GM20431 (cell line): ENCODE results near the gene DNAH7.

Experiments used
- in situ Hi-C: fragments of 300-500 bp; cut with MseI, MboI; formaldehyde crosslinking; loops from one replicate; pipeline ENCODE4 v1.15.0; 2020; ENCODE audit warnings: low sequenced_read_pairs; ENCODE audit not compliant: unreplicated experiment

The DNAH7 gene

DNA sequence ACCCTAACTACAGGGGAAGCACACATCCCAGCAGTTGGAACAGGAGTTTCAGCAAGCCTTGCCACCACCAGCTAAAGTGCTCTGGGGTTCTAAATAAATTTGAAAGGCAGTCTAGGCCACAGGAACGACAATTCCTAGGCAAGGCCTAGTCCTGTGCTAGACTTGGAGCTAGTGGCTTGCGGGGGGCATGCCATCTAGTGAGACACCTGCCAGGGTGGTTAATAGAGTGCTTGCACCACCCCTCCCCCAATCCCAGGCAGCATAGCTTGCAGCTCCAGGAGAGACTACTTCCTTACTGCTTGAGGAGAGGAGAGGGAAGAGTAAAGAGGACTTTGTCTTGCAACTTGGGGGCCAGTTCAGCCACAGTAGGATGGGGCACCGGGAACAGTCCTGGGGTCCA, 309.8 kb downstream of the DNAH7 start:
- in situ Hi-C loops, result no loop called here

DNA sequence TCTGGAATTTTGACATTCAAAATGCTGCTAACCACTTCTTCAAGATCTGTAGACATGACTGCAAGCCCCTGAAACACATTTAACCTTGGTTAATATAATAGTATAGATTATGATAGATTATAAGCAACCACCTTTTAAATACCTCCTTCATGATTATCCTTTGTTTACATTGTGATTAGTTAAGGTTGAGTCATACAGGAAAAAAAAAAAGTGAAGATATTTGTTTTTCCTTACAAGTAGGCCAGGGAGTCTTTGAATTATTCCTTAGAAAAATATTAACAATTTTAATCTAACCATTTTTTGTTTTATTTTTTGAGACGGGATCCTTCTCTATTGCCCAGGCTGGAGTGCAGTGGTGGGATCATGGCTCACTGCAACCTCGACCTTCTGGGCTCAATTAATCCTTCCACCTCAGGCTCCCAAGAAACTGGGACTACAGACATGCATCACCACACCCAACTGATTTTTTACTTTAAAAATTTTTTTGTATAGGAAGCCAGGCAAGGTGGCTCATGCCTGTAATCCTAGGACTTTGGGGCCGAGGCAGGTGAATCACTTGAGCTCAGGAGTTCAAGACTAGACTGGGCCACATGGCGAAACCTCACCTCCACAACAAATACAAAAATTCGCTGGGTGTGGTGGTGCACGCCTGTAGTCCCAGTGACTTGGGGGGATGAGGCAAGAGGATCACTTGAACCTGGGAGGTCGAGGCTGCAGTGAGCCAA, 312.3 kb downstream of the DNAH7 start:
- in situ Hi-C loops, result no loop called here

DNA sequence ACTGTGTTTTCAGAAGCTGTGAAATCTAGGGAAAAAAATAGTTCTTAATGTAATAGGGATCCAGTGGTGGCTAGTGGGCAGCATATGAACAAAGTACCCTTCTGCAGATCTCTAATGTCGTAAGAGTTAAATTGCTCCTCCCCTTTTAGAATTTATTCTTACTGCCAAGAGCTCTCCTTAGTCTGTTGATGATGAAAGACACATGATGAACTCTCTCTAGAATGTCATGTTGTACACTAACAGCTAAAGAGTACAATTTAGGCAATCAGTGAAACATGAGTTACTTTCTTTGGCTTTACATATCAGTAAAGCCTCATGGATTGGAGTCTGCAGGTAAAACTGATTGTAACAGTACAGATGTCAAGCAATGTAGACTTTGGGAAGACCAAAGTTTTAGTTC, 327.4 kb downstream of the DNAH7 start:
- in situ Hi-C loops, result no loop called here

DNA sequence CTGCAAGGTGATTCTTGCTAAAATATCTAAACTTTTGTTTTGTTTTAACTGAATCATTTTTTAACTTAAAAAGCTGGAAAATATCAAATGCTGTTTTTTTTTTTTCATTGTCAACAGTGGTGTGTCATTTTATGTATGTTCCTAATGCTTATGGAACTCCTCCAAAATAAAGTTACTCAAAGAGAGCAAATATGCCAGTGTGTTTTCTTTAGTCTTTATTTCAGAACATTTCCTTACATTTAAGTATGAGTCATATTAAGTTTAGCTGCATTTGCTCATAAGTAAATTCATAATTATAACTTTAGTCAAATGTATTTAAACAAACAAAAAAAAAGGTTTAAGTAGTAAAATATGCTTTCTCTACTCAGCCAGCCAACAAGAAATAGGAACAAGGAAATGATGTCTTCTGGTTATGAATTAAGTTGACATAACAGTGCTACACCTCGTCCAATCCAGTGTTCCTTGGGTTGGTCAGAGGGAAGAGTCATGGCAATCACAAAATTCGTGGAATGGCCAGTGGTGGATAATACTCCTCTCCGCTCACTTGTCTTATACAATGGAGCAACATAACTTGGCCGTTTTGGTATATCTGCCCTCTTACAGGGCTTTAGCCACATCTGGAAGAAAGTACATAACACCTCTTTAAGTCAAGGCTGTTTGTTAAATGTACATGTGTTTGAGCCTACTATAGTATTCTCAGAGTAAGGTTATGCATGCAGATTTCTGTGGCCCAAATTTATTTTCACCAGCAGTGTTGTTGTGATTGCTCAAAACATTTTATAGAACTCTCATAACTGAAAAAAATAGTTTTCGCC, 330.9 kb downstream of the DNAH7 start:
- in situ Hi-C loops, result no loop called here

DNA sequence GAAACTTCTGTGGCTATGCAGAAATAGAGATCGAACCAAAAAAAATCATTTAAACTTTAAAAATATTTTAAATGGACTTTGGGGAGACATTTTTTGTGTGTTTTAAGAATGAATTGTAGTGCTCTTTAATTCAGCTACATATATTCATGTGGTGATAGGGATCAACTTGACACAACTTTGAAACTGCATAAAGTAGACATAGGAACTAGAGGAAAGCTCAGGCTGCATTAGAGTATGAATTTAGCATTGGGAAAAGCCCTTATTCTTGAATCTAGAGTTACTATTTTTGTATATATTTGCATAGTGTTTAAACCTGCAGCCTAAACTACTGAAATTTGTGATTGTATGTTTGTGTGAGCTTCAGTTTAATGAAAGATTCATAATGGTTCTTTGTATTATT, 333.3 kb downstream of the DNAH7 start:
- in situ Hi-C loops, result no loop called here

DNA sequence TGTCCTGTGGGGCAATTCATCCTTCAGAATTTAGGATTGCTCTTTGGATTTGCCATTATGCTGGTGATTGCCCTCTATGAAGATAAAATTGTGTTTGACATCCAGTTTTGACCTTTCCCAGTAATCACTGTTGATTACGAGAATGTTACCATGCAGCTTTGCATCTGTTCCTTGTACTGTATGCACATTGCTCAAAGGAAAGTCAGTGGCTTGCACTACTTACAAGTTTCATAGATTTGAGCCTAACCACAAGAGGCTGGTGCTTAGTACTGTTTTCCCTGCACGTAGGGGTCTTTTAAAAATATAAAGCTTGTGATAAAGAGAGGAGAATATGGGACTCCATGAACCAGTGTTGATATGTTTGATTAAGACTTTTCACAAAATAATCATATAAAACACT, 333.7 kb downstream of the DNAH7 start:
- in situ Hi-C loops, result no loop called here

DNA sequence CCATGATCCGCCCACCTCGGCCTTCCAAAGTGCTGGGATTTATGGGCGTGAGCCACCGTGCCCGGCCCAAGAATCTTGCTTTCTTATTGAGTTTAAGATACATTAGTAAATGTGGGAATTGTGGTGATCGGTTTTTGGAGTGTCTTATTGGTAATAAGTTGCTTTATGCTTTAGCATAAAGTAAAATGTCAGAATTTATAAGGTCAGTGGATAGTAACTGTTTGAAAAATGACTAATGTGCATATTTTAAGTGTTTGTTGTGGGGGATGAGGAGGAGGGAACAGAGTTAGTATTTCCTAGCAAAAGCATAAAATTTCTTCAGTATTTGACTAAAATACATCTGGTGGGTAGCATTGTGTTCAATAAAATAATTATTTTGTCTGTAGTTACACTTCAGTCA, 334.2 kb downstream of the DNAH7 start:
- in situ Hi-C loops, result no loop called here

DNA sequence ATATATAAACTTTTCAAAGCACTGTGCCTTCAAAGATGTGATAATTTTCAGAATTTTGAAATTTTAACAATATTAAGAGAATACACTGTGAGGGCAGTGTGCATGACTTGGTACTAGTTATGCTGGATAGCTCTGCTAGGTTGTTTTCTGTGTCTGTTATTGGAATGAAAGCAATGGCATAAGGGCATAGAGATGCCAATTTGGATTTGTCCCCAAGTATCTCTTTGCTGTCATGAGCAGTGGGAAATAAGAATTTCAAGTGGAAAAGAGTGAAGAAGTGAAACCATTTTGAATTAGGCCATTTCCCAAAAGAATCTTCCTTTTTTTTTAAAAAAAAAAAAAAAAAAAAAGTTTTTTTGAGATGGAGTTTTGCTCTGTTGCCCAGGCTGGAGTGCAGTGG, 334.8 kb downstream of the DNAH7 start:
- in situ Hi-C loops, result no loop called here

DNA sequence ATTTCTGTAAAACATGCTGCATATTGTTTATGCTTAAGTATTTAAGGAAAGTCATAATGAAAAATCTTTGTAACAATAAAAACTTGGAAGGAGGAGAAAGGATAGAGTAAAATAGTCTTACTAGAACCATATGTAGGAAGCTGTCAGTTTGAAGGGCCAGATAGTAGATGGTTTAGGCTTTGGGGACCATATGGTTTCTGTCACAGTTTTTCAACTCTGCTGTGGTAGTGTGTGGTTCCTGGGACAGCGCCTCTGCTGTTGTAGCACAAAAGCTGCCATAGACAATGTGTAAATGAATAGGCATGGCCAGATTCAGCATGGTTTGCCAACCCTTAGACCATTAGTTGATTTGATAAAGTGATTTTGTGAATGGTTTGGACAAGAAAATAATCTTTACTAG, 336.1 kb downstream of the DNAH7 start:
- in situ Hi-C loops, result no loop called here

DNA sequence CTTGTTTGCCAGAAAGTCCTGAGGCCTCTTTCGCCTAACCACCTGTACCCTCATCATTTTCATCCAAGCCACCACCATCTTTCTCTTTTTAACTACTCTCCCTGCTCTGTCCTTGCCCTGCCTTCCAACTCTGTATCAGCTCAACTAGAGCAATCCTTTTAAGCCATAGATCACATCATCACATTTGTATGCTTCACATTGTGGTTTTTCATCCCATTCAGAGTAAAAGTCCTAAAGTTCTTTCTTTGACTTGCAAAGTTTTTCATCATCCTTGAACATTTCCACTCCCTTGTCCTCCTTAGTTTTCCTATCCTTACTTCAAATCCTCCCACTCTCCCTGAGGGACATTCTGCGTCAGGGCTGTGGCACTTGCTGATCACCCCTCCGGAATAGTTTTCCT, 337.7 kb downstream of the DNAH7 start:
- in situ Hi-C loops, result no loop called here

DNA sequence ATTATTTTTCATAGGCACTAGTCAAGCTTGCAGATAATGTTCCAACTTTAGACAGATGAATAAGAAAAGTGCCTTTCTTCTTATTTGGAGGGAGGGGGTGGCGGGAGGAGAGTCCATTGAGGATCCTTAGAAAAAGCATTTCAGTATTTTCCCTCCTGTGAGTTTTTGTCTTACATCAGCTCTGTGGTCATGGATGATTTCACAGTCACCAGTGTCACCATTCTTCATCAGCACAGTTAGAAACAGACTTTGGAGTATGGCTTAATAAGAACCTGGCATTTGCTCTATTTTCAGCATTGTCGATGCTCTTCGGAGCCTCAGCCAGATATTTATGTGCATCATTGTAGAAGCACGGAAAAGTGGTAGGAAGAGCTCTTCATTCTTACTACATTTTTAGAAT, 341.5 kb downstream of the DNAH7 start:
- in situ Hi-C loops, result no loop called here

DNA sequence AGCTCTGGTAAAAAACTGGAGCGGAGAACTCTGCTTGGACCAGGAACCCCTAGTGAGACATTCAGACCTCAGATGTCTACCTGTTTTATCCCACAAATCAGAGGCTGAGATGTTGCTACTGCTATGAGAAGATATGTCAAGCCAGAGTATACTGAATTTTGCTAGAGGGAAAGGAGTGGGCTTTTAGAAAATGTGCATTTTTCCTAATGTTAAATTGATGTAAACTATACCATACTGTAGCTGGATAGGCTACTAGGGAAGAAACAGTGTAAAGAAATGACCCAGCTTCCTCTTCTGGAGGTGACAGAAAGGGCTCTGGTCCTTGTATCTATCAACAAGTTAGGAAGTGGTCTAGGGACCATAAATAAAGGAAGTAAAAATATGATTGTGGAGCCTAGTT, 346.6 kb downstream of the DNAH7 start:
- in situ Hi-C loops, result no loop called here

DNA sequence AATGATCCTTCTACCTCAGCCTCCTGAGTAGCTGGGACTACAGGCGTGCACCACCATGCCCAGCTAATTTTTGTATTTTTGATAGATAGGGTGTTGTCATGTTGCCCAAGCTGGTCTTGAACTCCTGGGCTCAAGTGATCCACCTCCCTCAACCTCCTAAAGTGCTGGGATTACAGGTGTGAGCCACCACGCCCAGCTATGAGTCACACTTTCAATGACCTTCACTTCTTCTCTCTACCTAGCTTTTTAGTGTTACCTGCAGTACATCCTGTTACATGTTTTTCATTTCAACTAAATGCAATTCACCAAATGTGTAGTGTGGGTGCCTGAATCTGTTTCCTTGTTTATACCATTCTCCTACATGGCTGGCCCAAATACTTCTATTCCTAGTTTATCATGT, 347.6 kb downstream of the DNAH7 start:
- in situ Hi-C loops, result no loop called here

DNA sequence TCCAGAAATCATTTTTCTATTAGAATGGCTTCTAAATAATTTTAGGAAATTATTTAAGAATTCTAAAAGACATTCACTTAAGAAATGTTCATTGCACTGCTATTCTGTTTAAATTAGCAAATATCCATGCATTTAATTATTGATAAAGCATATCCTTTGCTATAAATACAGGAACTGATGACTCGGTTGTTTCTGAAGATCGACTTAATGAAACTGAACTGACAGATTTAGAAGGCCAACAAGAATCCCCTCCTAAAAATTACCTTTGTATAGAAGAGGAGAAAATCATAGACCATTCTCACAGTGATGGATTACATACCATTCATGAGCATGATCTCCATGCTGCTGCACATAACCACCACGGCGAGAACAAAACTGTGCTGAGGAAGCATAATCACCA, 352.2 kb downstream of the DNAH7 start:
- in situ Hi-C loops, result no loop called here

DNA sequence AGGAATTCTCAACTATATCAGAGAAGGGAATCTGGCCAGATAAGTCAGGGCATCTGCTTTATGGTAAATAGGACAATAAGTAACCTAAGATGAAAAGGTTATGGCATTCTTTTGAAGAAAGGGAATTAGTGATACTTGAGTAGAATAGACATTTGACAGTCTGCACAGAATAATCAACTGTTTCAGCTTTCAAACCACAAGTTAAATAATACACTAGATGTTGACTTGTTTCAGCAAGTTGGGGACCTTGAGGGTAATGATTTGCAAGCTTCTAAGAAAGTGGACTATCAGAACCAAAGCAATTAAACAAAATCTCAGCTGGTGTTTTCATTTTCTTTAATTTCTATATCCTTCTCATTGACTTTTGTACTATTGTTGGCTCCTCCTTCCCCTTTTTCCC, 357.2 kb downstream of the DNAH7 start:
- in situ Hi-C loops, result no loop called here

DNA sequence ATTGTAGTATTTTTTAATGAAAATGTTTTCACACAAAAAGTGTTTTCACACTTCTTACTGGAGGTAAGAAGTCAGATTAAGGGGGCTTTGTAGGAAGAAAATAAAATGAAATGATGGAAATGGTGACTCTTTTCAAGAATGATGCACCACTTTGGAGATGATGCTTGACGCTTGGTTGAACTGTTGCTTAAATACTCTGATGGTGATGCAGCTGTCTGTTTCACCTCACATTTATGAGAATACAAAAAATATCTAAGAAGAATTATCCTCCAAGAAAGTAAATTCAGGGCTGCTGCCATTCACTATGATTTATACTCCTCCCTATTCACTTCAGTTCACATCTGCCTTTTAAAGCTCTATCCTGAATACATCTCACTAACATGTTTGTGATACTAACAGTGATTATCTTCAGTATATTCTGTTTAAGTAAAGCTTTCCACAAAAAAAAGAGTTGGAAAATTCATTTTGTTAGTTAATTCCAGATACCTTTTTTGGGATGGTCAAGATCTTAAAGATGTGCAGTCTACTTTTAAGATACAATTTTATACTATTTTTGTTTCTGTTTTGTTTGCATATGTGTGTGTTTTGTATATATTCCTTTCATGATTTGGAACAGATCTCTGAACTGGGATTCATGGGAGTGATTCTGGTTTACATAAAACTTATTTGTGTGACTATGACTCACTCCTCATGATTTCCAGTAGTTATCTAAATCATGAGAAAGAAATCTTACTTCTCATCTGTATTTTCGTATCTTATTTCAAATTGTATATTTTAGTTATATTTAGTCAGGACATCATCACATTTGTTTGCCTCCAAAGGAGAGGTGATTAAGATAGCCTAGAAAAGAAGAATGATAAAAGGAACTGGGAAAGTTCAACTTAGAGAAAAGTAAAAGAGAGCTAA, 358.5 kb downstream of the DNAH7 start:
- in situ Hi-C loops, result no loop called here

DNA sequence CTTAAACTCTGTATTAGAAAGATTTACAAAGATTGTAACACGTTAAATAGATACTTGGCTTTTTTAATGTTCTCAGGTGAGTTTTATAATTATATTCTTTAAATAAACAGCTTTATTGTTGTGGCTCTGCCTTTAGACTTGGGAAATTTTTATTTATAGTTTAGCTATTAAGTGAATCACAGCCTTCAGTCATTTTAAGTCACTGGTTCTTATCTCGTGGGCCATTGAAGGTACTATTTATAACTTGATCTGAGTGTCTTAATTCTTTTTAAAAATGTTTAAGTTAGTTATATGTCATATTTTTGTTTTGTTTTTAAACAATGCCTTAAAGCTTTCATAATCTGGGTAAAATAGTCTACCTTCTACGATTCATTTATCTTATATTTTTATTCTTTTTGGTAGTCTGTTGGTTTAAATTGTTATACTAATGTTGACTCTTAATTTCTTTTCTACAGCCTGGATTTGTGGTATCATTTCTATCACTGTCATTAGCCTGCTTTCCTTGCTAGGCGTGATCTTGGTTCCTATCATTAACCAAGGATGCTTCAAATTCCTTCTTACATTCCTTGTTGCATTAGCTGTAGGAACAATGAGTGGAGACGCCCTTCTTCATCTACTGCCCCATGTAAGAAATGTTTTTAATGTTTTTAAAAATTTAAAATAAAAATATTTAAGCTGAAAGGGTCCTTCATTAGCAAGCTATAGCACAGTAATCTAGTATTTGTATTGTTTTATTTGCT, 362.3 kb downstream of the DNAH7 start:
- in situ Hi-C loops, result no loop called here

DNA sequence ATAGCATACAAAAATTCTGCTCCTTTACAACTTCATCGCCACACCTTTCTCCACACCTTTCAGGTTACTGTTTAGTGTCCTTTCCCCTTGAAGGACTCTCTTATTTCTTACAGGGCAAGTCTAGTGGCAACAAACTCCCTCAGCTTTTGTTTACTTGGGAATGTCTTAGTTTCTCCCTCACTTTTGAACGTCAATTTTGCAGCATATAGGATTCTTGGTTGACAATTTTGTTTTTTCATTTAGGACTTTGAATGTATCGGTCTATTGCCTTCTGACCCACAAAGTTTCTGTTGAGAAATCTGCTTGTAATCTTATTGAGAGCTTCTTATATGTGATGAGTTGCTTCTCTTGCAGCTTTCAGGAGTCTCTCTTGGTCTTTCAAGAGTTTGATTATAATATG, 368.2 kb downstream of the DNAH7 start:
- in situ Hi-C loops, result no loop called here

DNA sequence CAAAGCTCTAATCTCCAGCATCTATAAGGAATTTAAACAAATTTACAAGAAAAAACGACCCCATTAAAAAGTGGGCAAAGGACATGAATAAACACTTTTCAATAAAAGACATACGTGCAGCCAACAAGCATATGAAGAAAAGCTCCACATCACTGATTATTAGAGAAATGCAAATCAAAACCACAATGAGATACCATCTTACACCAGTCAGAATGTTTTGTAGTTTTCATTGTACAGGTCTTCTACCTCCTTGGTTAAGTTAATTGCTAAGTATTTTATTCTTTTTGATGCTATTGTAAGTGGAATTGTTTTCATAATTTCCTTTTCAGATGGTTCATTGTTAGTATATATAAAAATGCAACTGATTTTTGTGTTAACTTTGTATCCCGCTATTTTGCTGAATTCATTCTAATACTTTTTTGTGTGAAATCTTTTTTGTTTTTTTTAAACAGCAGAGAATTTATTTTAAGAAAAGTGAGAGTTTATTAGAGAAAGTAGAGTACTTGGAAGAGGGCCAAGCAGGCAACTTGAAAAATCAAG, 370.9 kb downstream of the DNAH7 start:
- in situ Hi-C loops, result no loop called here

DNA sequence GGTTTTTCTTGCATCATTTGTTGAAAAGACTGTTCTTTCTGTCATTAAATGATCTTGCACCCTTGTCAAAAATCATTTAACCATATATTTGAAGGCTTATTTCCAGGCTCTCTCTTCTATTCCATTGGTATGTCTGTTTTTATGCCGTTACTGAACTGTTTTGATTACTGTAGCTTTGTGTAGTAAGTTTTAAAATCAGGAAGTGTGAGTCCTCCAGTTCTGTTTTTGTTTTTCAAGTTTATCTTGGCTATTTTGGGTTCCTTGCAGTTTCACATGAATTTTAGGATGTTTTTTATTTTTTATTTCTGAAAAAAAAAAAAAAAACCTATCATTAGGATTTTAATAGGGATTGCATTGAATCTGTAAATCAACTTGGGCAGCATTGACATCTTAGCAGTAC, 372.6 kb downstream of the DNAH7 start:
- in situ Hi-C loops, result no loop called here
